A549 (cell line): Measurements from ENCODE around the gene PSMB1. TPM values are rescaled to one million over a fixed set of nuclear protein-coding genes. Genes with fewer than 3 reads are reported as not detected.

Source experiments
- ATAC-seq, 2 experiments: fragments of 200-7000 bp in 1 of 2; fragments of >200 bp in 1 of 2; cut with Nextera tagmentation in 1 of 2; cut with Tn5 transposase in 1 of 2; 3 replicates each; pipeline versions ENCODE4 v1.8.0 to v1.9.1; 2018 to 2020; ENCODE audit warnings: mild to moderate bottlenecking in 1 of 2, moderate library complexity in 1 of 2
- CTCF ChIA-PET: fragments of 300-600 bp; sonication (Branson Sonifier 250); formaldehyde crosslinking; extraction: SDS; loops from one replicate; lab custom pipeline; 2021; ENCODE audit warnings: antibody characterized with exemption, inconsistent platforms; lab: Yijun Ruan, JAX
- POLR2A ChIA-PET: fragments of 350-600 bp; formaldehyde crosslinking; extraction: SDS; loops from one replicate; lab custom pipeline; 2021; ENCODE audit warnings: antibody characterized with exemption, inconsistent platforms; lab: Yijun Ruan, JAX
- DNase-seq, 2 experiments: peaks; one replicate each; pipeline versions ENCODE4 v3.0.0 to v3.0.0-alpha.2; 2011 to 2016; ENCODE audit warnings: low read depth in 1 of 2, low spot score in 1 of 2
- FAIRE-seq: peaks from 2 replicates; lab custom pipeline; 2011; peaks lifted over from hg19 to GRCh38; lab: Jason Lieb, UNC
- H3K27ac ChIP-seq, 2 experiments: fragments of >200 bp; sonication (Bioruptor Twin); formaldehyde crosslinking; 3 replicates each; pipeline ENCODE4 v1.5.1; 2016 to 2017
- H3K4me1 ChIP-seq: fragments of >200 bp; sonication (Bioruptor Twin); formaldehyde crosslinking; 3 replicates; pipeline ENCODE4 v1.6.1; 2016
- H3K4me2 ChIP-seq: fragments of >200 bp; sonication (Bioruptor Twin); formaldehyde crosslinking; 3 replicates; pipeline ENCODE4 v1.6.1; 2016
- H3K4me3 ChIP-seq: fragments of >200 bp; sonication (Bioruptor Twin); formaldehyde crosslinking; 3 replicates; pipeline ENCODE4 v1.5.1; 2016
- H3K9me3 ChIP-seq: fragments of >200 bp; sonication (Bioruptor Twin); formaldehyde crosslinking; 3 replicates; pipeline ENCODE4 v1.6.1; 2016
- CBX8 ChIP-seq: fragments of 200-600 bp; sonication (generic); IDR thresholded peaks from 2 replicates; pipeline ENCODE4 v1.6.1; 2016
- CEBPB ChIP-seq, 2 experiments: fragments of >200 bp in 1 of 2; sonication (Bioruptor Twin) in 1 of 2; formaldehyde crosslinking in 1 of 2; IDR thresholded peaks; 2 replicates each; pipeline ENCODE4 v1.6.1; 2012 to 2016
- CHD4 ChIP-seq: fragments of 200-600 bp; sonication (generic); IDR thresholded peaks from 2 replicates; pipeline ENCODE4 v1.6.1; 2016; ENCODE audit warnings: antibody characterized with exemption, mild to moderate bottlenecking, borderline replicate concordance
- ELK1 ChIP-seq: fragments of 150-350 bp; IDR thresholded peaks from 2 replicates; pipeline ENCODE4 v1.6.1; 2014; ENCODE audit warnings: low read depth, mild to moderate bottlenecking, low read length
- GATA3 ChIP-seq: IDR thresholded peaks from 2 replicates; pipeline ENCODE4 v1.6.1; 2012; ENCODE audit warnings: borderline replicate concordance
- HMGXB4 ChIP-seq: fragments of 250-450 bp; sonication (Bioruptor Pico); IDR thresholded peaks from 2 replicates; pipeline ENCODE4 v1.5.0; 2021; ENCODE audit warnings: mild to moderate bottlenecking, moderate library complexity, borderline replicate concordance
- HOXB5 ChIP-seq: fragments of 250-450 bp; sonication (Bioruptor Pico); IDR thresholded peaks from 2 replicates; pipeline ENCODE4 v1.5.0; 2020; ENCODE audit warnings: mild to moderate bottlenecking, moderate library complexity
- JUN ChIP-seq, 2 experiments: fragments of >200 bp; sonication (Bioruptor Twin); formaldehyde crosslinking; IDR thresholded peaks; 2 replicates in 1 of 2; 3 replicates in 1 of 2; pipeline ENCODE4 v1.6.1; 2016 to 2017
- JUNB ChIP-seq: fragments of >200 bp; sonication (Bioruptor Twin); formaldehyde crosslinking; IDR thresholded peaks from 2 replicates; pipeline ENCODE4 v1.6.1; 2016
- MYC ChIP-seq: IDR thresholded peaks from 2 replicates; pipeline ENCODE4 v1.6.1; 2012; ENCODE audit warnings: mild to moderate bottlenecking, inconsistent platforms, low read length, improper control_type of control experiment, borderline replicate concordance
- NFE2L2 ChIP-seq: fragments of 150-350 bp; conservative IDR thresholded peaks from 2 replicates; pipeline ENCODE4 v1.6.1; 2014; ENCODE audit warnings: low read length
- PBX3 ChIP-seq: IDR thresholded peaks from 2 replicates; pipeline ENCODE4 v1.6.1; 2012
- PHF8 ChIP-seq: fragments of 200-600 bp; sonication (generic); IDR thresholded peaks from 2 replicates; pipeline ENCODE4 v1.6.1; 2016; ENCODE audit warnings: low read depth, mild to moderate bottlenecking, antibody characterized with exemption, moderate library complexity, borderline replicate concordance
- RARB ChIP-seq: fragments of 250-450 bp; sonication (Bioruptor Pico); IDR thresholded peaks from 2 replicates; pipeline ENCODE4 v1.8.0; 2021; ENCODE audit warnings: mild to moderate bottlenecking, moderate library complexity
- REST ChIP-seq: fragments of 200-600 bp; sonication (generic); IDR thresholded peaks from 2 replicates; pipeline ENCODE4 v1.6.1; 2016; ENCODE audit warnings: antibody characterized with exemption, mild to moderate bottlenecking, moderate library complexity
- TP53 ChIP-seq: fragments of 250-450 bp; sonication (Bioruptor Pico); IDR thresholded peaks from 2 replicates; pipeline ENCODE4 v1.5.0; 2021; ENCODE audit warnings: mild to moderate bottlenecking, moderate library complexity
- WGBS: methylation state at CpG from one replicate; pipeline ENCODE4 v1.1.6; 2017; ENCODE audit errors: missing lambda C conversion rate; 5-methylcytosine and 5-hydroxymethylcytosine counted together
- polyA plus RNA-seq, 4 experiments: library from polyadenylated mRNA; depleted of rRNA in 3 of 4; stranded (reverse); fragments of >200 nt; fragmentation: RNase III in 1 of 4; extraction: RNeasy Plus Mini Kit Qiagen cat#74134 plus additional on column Dnase treatment in 1 of 4; gene quantifications; 2 replicates in 3 of 4; 3 replicates in 1 of 4; pipeline ENCODE4 v1.2.3, GENCODE V29; 2011 to 2017
- TF ChIP-seq, protein P1 (sequence below): IDR thresholded peaks from 2 replicates; pipeline ENCODE4 v1.6.1; 2012; ENCODE audit warnings: low read depth, borderline replicate concordance
- TF ChIP-seq, protein P2 (sequence below): fragments of >200 bp; sonication (Bioruptor Twin); formaldehyde crosslinking; IDR thresholded peaks from 3 replicates; pipeline ENCODE4 v1.6.1; 2016

PSMB1 gene
- polyA plus RNA-seq, 2 of the 4 experiments (the other 2 are of a cell fraction): 267 to 306 TPM

DNA sequence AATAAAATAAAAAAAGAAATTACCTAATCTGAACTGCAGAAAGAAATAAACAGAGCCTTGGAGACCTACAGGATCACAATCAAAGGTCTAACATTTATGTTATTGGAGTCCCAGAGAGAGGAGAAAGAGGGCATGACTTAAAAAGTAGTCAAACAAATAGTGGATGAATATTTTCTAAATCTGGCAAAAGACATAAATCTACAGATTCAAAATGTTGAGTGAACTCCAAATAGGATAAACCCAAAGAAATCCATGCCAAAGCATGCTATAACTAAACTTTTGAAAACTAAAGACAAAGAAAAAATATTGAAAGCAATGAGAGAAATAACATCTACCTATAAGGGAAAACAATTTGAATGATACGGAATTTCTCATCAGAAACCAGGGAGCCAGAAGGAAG, 38.2 kb downstream of the PSMB1 start:
- no peak for ATAC-seq
- FAIRE-seq: no peak
- H3K27ac ChIP-seq: no peak overlapping the region
- WGBS: 70% methylated on average over 1 of the region's 1 CpG
- DNase-seq: no peak
- H3K4me1 ChIP-seq: no peaks in the 10 kb centered on the region
- H3K4me2 ChIP-seq: no peak overlapping the region
- no peak overlapping the region for H3K4me3 ChIP-seq
- POLR2A ChIA-PET: no interaction called here
- TF ChIP-seq PHF8: no peak
- TF ChIP-seq HMGXB4: no peak
- no peak for TF ChIP-seq CBX8
- no peak for TF ChIP-seq JUNB
- TF ChIP-seq, protein P1, sequence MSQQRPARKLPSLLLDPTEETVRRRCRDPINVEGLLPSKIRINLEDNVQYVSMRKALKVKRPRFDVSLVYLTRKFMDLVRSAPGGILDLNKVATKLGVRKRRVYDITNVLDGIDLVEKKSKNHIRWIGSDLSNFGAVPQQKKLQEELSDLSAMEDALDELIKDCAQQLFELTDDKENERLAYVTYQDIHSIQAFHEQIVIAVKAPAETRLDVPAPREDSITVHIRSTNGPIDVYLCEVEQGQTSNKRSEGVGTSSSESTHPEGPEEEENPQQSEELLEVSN: no peak
- TF ChIP-seq JUN (IDR thresholded peaks at IDR 0.05): no peak
- TF ChIP-seq MYC: no peak
- TF ChIP-seq CEBPB (IDR thresholded peaks at IDR 0.05): no peak
- TF ChIP-seq TP53 (CRISPR knock-in tag): no peak
- no peak for TF ChIP-seq RARB (CRISPR knock-in tag)
- TF ChIP-seq CHD4: no peak
- no peaks in the 10 kb centered on the region for H3K9me3 ChIP-seq
- CTCF ChIA-PET: no interaction called here

- H3K9me3 ChIP-seq: no peaks in the 10 kb centered on the region
- no peak for FAIRE-seq
- no peak for TF ChIP-seq ELK1
- TF ChIP-seq, protein P1: no peak
- no peak for TF ChIP-seq HOXB5 (CRISPR knock-in tag)
- TF ChIP-seq, protein P2, sequence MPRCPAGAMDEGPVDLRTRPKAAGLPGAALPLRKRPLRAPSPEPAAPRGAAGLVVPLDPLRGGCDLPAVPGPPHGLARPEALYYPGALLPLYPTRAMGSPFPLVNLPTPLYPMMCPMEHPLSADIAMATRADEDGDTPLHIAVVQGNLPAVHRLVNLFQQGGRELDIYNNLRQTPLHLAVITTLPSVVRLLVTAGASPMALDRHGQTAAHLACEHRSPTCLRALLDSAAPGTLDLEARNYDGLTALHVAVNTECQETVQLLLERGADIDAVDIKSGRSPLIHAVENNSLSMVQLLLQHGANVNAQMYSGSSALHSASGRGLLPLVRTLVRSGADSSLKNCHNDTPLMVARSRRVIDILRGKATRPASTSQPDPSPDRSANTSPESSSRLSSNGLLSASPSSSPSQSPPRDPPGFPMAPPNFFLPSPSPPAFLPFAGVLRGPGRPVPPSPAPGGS: no peak
- no peak for TF ChIP-seq REST
- no peak for TF ChIP-seq PBX3
- TF ChIP-seq GATA3: no peak
- no peak for TF ChIP-seq NFE2L2
- TF ChIP-seq, all 56 proteins: peak for 0
- CTCF ChIA-PET: interaction anchor here (1.4 to 1.9 kb wide), 2 partner anchors 18 to 680 kb away, joined by 3 to 5 read pairs; no protein-coding TSS in a partner anchor
- Histone ChIP-seq H3K4me2 (no peak overlapping the region), H3K4me3 (no peak overlapping the region), H3K4me1 (no peaks in the 10 kb centered on the region), H3K27ac (no peak overlapping the region)
- POLR2A ChIA-PET: no interaction called here
- DNase-seq: no peak
- WGBS: 36% methylated on average over 4 of the region's 4 CpGs
- no peak for ATAC-seq
Observed at GRCh38 chr6:170512249-170512648, 40.9 kb downstream of the PSMB1 start.
